Measurements from ENCODE around the gene MFSD6L.
"Not testable (repeated sequence)": the region's sequence is repeated elsewhere in the genome, so short reads cannot be mapped to it uniquely, and the experiment has no call there.

Gene MFSD6L

DNA sequence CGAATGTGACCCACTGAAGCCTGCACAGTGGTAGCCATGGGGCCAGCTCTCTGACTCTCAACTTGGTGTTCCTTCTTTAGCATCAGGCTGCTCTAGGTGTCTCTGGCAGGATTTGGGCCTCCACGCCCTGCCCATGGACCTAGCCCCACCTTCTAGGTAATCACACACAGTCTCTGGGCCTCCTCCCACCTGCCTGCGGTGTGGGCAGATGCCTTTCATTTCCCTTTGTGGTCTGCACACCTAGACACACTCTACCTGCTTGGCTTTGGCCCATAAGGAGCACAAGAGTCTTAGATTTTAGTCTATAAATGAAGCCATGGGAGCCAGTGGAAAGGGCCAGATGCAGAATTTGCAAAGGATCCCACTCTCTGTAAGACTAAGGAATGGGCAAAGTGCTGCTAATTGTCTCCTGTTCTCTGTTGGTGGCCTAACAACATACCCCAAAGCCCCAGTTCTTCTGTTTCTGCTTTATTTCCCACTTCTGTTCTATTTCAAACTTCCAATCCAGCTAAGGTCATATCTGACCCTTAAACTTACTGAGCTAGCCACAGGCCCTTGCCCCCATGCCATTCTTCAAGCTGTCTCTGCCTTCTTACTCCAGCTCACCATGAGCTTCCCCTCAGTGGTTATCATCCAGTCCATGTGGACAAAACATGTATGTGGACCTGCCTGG is 7.2 kb upstream of the MFSD6L start:
- Mint-ChIP-seq H3K9me3 (peaks cover 19 to 36% of the 10 kb centered on the region in 2 donors), H3K27ac (peak overlapping the region in 1 of 2 donors; percentile 45), H3K4me3 (no peak overlapping the region), H3K4me1 (peaks cover 14% of the 10 kb centered on the region), H3K27me3 (no peaks in the 10 kb centered on the region)
- ATAC-seq (no peak), DNase-seq (no peak)

DNA sequence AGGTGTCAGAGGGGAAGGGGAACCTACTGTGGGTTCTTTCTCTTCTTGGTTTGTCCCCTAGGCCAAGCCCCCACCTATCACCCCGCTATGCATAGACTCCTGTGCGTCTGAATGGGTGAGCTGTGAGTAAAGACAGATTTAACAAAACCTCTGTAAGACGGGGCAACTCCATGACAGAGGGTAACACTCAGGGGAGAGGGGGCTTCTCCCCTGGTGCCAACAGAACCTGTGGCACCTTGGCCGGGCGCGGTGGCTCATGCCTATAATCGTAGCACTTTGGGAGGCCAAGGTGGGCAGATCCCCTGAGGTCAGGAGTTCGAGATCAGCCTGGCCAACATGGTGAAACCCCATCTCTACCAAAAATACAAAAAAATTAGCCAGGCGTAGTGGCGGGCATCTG is 6.2 kb upstream of the MFSD6L start:
- DNase-seq, ATAC-seq, H3K27me3 Mint-ChIP-seq, H3K4me3 Mint-ChIP-seq: not testable (repeated sequence)
- H3K27ac Mint-ChIP-seq = peak overlapping the region in 1 of 2 donors; percentile 57
- H3K4me1 Mint-ChIP-seq = peaks cover 14% of the 10 kb centered on the region
- H3K9me3 Mint-ChIP-seq = peaks cover 19 to 26% of the 10 kb centered on the region in 2 donors

DNA sequence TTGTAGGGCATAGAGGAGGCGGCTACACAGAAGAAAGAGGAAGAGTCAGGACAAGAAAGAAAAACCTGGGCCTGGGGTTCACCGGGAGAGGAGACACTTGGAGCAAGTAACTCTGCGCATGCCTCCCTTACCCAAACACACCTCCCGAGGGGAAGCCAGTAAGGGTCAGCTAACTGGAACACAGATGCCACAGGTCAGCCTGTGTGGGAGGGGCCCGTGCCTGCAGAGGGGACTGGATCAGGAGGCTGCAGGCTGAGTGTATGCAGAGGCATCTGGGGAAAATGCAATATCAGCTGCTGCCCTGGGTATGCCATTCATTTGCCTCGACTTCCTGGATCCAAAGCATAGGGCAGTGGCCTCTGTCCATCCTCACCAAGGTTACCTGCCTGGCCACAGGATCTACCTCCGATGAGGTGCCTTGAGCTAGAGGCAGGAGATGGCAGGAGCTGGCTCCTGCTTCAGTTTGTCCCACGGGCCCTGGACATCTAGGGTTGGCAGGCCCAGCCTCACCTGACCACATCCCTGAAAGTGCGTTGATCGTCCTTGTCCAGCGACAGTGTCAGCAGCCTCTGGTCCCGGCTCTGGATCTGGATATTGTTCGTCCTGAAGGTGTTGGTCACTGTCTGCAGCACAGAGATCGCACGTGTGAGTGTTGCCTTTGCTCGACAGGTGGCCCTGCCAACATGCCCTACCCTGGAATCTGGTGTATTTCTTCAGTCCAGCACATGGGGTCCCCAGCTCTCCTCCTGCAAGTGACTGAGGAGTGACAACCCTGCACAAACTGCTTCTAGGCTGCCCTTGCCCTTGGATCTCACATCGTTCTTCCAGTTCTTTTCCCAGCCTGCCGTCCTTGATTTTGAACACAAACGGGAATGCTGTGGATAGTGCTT is 4.6 kb upstream of the MFSD6L start:
- no peak overlapping the region for H3K4me3 Mint-ChIP-seq

DNA sequence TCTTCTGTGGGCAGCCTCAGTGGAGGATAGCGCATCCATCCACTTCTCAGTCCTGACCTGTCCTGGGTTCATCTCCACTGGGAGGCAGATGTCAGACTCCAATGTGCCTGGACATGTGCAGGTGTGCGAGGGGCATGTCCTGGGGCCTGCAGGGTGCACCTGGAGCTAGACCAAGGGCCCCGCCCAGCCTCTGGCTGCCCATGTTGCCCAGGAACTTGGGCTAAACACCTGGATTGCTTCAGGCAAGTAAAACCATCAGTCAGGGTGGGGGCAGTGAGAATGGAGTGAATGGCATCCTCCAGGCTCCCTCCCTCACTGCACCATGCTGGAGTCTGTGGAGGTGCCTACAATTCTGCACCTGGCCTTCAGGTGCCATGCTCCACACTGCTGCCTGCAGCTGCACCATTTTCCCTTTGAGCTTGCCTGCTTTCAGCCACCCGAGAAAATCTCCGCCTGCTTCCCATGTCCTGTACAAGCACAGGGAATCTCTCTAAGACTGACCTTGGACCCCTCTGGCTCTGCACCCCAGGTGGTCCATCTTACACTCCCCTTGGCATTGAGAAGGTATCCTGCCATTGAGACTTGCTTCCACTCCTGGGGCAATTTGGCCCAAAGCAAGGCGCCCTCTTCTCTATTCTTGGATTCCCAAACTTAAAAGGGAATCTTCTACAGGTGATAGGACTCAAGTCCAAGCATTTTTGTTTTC is 2.1 kb upstream of the MFSD6L start:
- DNase-seq = no peak
- H3K4me3 Mint-ChIP-seq = no peak overlapping the region
- H3K27ac Mint-ChIP-seq = no peak overlapping the region
- H3K4me1 Mint-ChIP-seq = peaks cover 8% of the 10 kb centered on the region
- H3K27me3 Mint-ChIP-seq = no peaks in the 10 kb centered on the region
- ATAC-seq = no peak
- no peaks in the 10 kb centered on the region for H3K9me3 Mint-ChIP-seq

More for the DNA sequence above, 4.6 kb upstream of the MFSD6L start:
- Mint-ChIP-seq H3K27me3 (no peaks in the 10 kb centered on the region), H3K27ac (peak overlapping the region in 1 of 2 donors; percentile 67), H3K9me3 (peaks cover 11 to 16% of the 10 kb centered on the region in 2 donors), H3K4me1 (peaks cover 14% of the 10 kb centered on the region)
- ATAC-seq (no peak), DNase-seq (no peak)

DNA sequence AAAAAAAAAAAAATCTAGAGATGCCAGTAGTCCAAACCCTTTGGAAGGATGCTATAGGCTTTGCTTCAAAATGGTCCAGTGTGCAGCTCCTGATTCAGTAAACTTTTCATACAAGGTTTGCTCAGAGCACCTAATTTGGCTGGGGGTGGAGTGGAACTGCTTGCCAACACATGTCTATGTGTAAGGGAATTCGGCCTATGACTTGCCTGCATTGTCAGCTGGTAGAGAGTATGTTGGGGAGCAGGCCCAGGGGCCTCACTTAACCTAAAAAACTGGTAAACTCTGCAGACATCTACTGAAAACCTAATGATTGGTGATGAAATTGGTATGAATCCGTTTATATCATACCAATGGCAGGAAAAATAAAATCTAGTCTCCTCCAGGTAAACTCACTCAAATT is 1.5 kb upstream of the MFSD6L start:
- Mint-ChIP-seq H3K4me1 (peaks cover 2% of the 10 kb centered on the region), H3K4me3 (no peak overlapping the region), H3K27me3 (no peaks in the 10 kb centered on the region), H3K9me3 (no peaks in the 10 kb centered on the region), H3K27ac (no peak overlapping the region)
- DNase-seq (no peak), ATAC-seq (no peak)

DNA sequence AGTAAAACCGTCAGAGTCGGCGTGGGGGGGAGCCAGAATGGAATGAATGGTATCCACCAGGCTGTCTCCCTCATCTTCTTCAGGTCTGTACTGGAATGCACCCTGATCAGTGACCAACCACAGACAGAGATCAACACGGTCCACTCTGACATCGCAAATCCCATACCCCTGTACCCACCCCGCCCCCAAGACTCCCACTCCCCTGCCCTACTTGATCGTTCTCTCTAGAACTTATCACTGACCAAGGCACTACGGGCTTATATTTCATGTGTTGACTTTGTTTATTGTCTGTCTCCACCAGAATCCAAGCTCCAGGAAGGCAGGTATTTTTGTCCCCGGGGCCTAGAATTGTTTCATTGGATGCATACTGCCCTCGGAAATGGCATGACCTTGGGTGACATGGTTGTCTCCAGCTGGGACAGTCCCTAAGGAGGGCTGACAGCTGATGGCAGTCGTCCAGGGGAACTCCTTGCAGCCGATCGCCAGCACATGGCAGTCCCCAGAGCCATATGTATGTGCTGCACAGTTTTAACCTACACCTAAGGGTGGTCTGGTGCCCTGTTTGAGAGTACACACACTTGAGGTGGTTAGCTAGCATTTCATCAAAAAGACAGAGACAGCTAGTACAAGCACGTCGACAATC is 526 bp upstream of the MFSD6L start:
- Mint-ChIP-seq H3K9me3 (no peaks in the 10 kb centered on the region), H3K27ac (no peak overlapping the region), H3K27me3 (no peaks in the 10 kb centered on the region), H3K4me1 (no peaks in the 10 kb centered on the region), H3K4me3 (no peak overlapping the region)
- no peak for ATAC-seq
- no peak for DNase-seq

DNA sequence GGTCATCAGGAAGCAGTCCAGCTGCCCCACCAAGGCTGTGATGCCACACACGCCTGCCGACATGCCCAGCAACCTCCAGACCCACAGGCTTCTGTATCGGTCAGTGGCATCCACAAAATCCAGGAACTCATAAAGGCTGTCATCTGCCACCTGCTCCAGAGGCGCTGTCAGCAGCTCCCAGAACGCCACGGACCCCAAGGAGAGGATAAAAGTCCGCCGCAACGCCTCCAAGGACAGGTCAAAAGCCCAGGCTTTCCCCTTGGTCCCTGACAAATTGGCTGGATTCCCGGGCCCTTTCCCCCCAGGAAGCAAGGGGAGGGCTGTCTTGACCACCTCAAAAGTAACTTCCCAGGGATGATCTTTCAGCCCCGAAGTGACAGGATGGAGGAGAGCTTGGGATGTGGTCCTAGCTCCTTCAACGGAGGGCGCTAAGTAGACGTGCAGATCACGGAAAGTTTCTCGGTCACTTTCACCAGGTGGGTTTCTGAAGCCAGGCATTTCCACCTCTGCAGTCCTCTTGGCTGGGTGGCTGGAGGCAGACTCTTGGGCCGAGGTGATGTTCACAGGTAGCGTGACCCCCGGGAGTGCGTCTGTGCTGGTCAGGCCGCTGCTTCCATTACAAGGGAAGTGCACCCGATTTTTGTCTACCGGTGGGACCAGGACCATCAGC is 854 bp downstream of the MFSD6L start:
- Mint-ChIP-seq H3K4me1 (no peaks in the 10 kb centered on the region), H3K27me3 (no peaks in the 10 kb centered on the region), H3K9me3 (no peaks in the 10 kb centered on the region), H3K4me3 (no peak overlapping the region), H3K27ac (peak overlapping the region in 1 of 2 donors; percentile 71)
- DNase-seq (no peak), ATAC-seq (no peak)

DNA sequence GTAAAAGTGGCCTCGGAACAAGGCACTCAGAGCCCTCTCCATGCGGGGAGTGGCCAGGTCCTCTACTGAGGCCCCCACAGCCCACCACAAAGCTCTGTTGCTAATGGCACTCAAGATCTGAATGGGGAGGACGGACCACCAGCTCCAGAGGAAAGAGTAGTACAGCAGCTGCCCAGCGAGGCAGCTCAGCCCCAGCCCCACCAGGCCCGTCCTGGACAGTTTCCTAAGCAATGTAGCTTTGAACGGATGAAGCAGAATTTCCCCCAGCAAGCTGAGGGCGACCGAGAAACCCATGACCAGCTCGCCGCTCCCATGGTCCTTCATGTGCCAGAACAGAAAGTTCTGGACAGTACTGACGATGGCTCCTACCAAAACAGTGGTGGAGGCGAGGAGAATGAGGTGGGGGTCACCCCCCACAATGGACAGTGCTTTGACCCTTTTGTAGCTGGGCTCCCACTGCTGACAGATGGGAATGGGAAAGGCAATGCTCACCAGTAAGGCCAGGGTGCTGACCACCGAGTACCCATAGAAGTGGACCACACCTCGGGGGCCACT is 1.5 kb downstream of the MFSD6L start:
- no peak for DNase-seq
- Mint-ChIP-seq H3K9me3 (peaks cover 0 to 2% of the 10 kb centered on the region in 2 donors), H3K27ac (no peak overlapping the region), H3K4me1 (no peaks in the 10 kb centered on the region), H3K27me3 (no peaks in the 10 kb centered on the region), H3K4me3 (no peak overlapping the region)
- ATAC-seq = no peak

DNA sequence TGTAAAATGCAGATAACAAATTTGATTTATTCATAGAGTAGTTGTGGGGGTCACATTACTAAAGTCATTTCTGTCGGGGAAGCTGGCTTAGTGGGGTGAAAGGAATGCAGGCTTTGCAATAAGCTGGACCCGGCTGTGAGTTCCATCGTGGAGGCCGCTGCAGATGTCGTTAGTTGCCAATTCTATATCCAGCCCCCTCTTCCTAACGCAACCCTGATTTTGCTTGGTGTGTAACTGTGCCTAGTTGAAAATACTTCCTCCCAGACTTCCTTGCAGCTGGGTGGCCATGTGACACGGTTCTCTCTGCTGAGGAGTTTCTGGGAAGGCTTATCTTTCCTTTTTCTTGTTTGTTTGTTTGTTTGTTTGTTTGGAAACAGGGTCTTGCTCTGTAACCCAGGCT is 4.5 kb downstream of the MFSD6L start:
- H3K4me3 Mint-ChIP-seq = no peak overlapping the region
- no peak overlapping the region for H3K27ac Mint-ChIP-seq
- H3K9me3 Mint-ChIP-seq = peaks cover 0 to 21% of the 10 kb centered on the region in 2 donors
- ATAC-seq (no peak), DNase-seq (no peak)
- peaks cover 6% of the 10 kb centered on the region for H3K27me3 Mint-ChIP-seq
- no peaks in the 10 kb centered on the region for H3K4me1 Mint-ChIP-seq

DNA sequence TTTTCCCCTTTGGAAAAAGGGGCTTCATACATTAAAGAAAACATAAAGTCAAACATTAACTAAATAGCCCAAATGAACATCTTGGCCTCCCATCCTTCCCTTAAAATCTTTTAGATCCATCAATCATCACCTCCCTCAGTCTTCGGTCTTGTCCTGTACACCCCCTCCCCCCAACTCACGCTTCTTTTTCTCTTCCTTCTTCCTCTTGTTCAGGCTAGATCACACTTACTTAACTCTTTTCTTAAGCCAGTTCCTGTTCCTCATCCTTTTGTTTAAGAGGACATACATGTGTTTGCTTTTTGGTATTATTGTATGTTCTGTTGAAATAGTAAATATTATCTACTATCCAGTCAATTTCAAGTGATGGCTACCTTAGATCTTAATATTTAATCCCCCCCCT is 5.5 kb downstream of the MFSD6L start:
- no peak overlapping the region for H3K27ac Mint-ChIP-seq
- peaks cover 11% of the 10 kb centered on the region for H3K27me3 Mint-ChIP-seq
- ATAC-seq = no peak
- peaks cover 0 to 21% of the 10 kb centered on the region in 2 donors for H3K9me3 Mint-ChIP-seq
- DNase-seq = no peak
- H3K4me3 Mint-ChIP-seq = no peak overlapping the region
- no peaks in the 10 kb centered on the region for H3K4me1 Mint-ChIP-seq

DNA sequence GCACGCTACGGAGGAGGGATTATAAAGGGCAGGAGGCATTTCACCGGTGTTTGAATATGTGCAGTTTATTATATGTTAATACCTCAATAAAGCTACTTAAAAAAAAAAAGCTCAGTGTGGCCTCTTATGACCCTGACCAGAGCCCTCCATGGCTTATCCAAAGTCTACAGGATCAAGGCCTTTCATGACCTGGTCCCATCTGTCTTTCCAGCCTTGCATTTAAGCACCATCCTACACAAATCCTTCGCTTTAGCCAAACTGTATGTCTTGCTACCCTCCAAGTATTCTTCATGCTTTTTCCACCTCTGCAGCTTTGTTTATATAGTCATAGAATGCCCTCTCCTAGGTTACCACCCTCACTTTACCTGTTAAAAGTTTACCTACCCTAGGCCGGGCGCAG is 6.5 kb downstream of the MFSD6L start:
- H3K27ac Mint-ChIP-seq = no peak overlapping the region

DNA sequence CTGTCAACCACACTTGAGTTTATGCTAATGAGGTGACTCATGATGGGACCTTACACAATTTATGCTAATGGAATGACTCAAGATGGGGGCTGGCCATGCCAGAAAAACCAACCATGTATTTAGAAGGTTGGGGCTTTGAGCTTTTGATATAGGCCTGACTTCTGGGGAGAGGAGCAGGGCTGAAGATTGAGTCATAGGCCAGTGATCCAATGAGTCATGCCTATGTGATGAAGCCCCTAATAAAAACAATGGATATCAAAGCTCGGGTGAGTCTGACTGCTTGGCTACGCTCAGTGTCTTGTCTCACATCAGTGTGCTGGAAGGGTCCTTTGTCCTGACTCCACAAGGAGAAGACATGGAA is 7.3 kb downstream of the MFSD6L start:
- Mint-ChIP-seq H3K27ac (no peak overlapping the region), H3K4me1 (no peaks in the 10 kb centered on the region), H3K27me3 (peaks cover 11% of the 10 kb centered on the region), H3K9me3 (peaks cover 0 to 21% of the 10 kb centered on the region in 2 donors), H3K4me3 (no peak overlapping the region)
- DNase-seq (peak in 1 of 2 donors; percentile 31), ATAC-seq (peak; percentile 72)

More for the DNA sequence above, 6.5 kb downstream of the MFSD6L start:
- Mint-ChIP-seq H3K9me3 (peaks cover 0 to 21% of the 10 kb centered on the region in 2 donors), H3K4me1 (no peaks in the 10 kb centered on the region), H3K4me3 (no peak overlapping the region), H3K27me3 (peaks cover 11% of the 10 kb centered on the region)
- DNase-seq (no peak), ATAC-seq (no peak)

DNA sequence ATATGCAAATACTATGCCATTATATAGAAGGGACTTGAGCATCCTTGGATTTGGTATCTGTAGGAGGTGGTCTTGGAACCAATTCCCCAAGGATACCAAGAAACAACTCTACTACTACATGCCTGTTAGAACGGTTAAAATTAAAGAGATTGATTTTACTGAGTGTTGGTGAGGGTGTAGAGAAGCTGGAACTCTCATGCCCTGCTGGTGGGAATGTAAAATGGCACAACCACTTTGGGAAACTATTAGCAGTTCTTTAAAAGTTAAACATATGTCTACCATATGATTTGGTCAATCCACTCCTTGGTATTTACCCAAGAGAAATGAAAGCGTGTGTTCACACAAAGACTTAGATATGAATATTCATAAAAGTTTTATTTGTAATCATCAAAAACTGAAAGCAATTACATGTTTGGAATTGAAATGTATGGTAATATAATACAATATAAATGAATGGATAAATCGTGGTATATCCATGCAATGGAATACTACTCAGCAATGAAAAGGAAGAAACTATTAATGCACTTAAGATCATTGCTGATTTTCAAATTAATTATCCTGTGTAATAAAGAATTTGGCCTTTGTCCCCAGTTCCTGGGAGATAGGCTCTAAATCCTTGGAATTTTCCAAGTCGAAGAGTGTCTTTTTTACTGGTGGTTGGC is 7.8 kb downstream of the MFSD6L start:
- no peak overlapping the region for H3K27ac Mint-ChIP-seq
- ATAC-seq (no peak), DNase-seq (no peak)
- peaks cover 11% of the 10 kb centered on the region for H3K27me3 Mint-ChIP-seq
- peaks cover 0 to 21% of the 10 kb centered on the region in 2 donors for H3K9me3 Mint-ChIP-seq
- H3K4me1 Mint-ChIP-seq = no peaks in the 10 kb centered on the region
- no peak overlapping the region for H3K4me3 Mint-ChIP-seq

DNA sequence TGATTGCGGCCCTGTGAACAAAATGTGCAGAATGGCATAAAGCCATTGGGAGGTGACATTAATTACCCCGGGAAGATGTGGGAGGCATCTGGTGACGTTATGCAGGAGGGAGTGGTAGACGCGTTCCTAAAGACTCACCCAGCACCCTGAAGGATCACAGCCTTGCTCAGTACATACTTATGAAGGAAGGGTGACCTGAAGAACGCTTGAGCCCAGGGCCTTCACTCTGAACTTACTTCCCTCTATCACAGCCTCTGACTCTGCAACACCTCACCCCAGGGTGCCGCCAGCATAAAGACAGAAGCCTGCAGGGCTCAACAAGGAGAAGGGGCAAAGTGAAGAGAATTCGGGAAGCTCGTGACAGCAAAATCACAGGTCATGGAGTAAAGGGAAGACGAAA is 9.4 kb downstream of the MFSD6L start:
- Mint-ChIP-seq H3K9me3 (peaks cover 0 to 21% of the 10 kb centered on the region in 2 donors), H3K27ac (peak overlapping the region in 1 of 2 donors; percentile 30), H3K4me3 (no peak overlapping the region), H3K4me1 (peaks cover 6% of the 10 kb centered on the region), H3K27me3 (peaks cover 11% of the 10 kb centered on the region)
- ATAC-seq (no peak), DNase-seq (no peak)

Data from stimulated activated naive CD8-positive, alpha-beta T cell treated with anti-CD3 and anti-CD28 coated beads, Interleukin-15, amount 100 ng/mL, for 72 hours (primary cell).